Uterus (tissue), 4 donors: Measurements from ENCODE around the gene DMAC1. TPM values are rescaled to one million over a fixed set of nuclear protein-coding genes. Genes with fewer than 3 reads are reported as not detected.

ENCODE experiments used
- DNase-seq, 2 donors: peaks; one replicate each; pipeline ENCODE4 v3.0.0-alpha.2; 2019 to 2020
- H3K27ac ChIP-seq, 2 donors: fragments of 200-600 bp; sonication (generic); 1 replicate in 1 of 2; 2 replicates in 1 of 2; pipeline ENCODE4 v1.5.1; 2016 to 2018
- H3K27me3 ChIP-seq, 2 donors: fragments of 200-600 bp; sonication (generic); one replicate each; pipeline ENCODE4 v1.5.1; 2018 to 2019; ENCODE audit warnings: control low read depth in 1 of 2
- H3K36me3 ChIP-seq, 2 donors: fragments of 200-600 bp; sonication (generic); one replicate each; pipeline ENCODE4 v1.5.1; 2019; ENCODE audit warnings: control low read depth in 1 of 2
- H3K4me1 ChIP-seq, 2 donors: fragments of 200-600 bp; sonication (generic); one replicate each; pipeline ENCODE4 v1.5.1; 2018 to 2019; ENCODE audit warnings: control low read depth in 1 of 2
- H3K4me3 ChIP-seq, 2 donors: fragments of 200-600 bp; sonication (generic); 1 replicate in 1 of 2; 2 replicates in 1 of 2; pipeline ENCODE4 v1.5.1; 2018 to 2019; ENCODE audit warnings: mild to moderate bottlenecking in 1 of 2
- H3K9me3 ChIP-seq, 2 donors: fragments of 200-600 bp; sonication (generic); one replicate each; pipeline ENCODE4 v1.5.1; 2019; ENCODE audit warnings: control low read depth in 1 of 2
- POLR2A ChIP-seq, 2 donors: fragments of 450-650 bp; IDR thresholded peaks; one replicate each; pipeline ENCODE4 v1.6.1; 2016; ENCODE audit warnings: antibody characterized with exemption in 2 of 2, mild to moderate bottlenecking in 1 of 2, moderate library complexity in 1 of 2
- intact Hi-C: fragments of 100-400 bp; cut with DNase I; formaldehyde crosslinking; loops from one replicate; pipeline ENCODE4 v1.15.1; 2023; ENCODE audit warnings: low total_unique reads
- total RNA-seq, 4 donors: library from RNA; depleted of rRNA in 3 of 4; stranded (reverse); fragments of >200 nt in 3 of 4; gene quantifications; one replicate each; pipeline versions ENCODE4 v1.1.0 to v1.2.4, GENCODE V29; 2014 to 2023
- TF ChIP-seq, protein P1 (sequence below), 4 experiments: fragments of 200-600 bp in 2 of 4; fragments of 450-650 bp in 2 of 4; sonication (generic) in 2 of 4; IDR thresholded peaks; one replicate each; pipeline ENCODE4 v1.5.1; 2016 to 2019; ENCODE audit warnings: antibody characterized with exemption in 4 of 4, mild to moderate bottlenecking in 2 of 4, moderate library complexity in 1 of 4
- donor health status: DM: yes; HTN: yes; CAD: no.

DMAC1 gene
- total RNA-seq, 4 donors from 2014 or later: 3.5 to 23.4 (median 13.5) TPM

DNA sequence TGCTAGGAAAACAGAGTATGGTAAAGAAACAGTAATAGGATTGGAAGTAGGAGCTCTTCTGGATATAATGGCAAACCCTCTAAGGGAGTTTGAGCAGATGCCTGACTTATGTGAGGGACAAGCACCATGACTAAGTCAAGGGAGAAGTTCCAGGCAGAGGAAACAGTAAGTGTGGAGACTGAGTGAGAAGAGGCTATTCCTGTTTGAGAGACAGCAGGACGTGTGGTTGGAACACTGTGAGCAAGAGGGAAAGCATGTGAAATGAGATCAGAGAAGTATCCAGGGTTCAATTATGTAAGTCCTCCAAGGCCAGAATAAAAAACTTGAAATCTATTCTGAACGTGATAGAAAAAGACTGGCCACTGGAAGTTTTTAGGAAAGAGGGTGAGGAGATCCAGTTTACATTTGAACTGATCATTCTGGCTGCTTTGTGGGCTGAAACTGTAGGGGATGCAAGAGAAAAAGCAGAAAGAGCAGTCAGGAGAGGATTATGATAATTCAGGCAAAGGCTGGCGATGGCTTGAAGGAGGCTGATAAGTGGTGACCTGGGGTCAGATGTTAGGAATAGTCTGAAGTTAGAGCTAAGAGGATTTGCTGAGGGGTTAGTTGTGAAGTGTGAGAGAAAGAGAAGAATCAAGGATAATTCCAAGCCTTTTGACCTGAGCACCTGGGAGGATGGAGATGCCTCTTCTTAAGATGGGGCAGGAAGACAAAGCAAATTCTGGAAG lies 19.2 kb downstream of the DMAC1 start:
- no peaks in the 10 kb centered on the region for H3K9me3 ChIP-seq
- H3K27me3 ChIP-seq: no peaks in the 10 kb centered on the region
- H3K27ac ChIP-seq: no peak overlapping the region
- intact Hi-C loops: no loop called here
- TF ChIP-seq, protein P1, sequence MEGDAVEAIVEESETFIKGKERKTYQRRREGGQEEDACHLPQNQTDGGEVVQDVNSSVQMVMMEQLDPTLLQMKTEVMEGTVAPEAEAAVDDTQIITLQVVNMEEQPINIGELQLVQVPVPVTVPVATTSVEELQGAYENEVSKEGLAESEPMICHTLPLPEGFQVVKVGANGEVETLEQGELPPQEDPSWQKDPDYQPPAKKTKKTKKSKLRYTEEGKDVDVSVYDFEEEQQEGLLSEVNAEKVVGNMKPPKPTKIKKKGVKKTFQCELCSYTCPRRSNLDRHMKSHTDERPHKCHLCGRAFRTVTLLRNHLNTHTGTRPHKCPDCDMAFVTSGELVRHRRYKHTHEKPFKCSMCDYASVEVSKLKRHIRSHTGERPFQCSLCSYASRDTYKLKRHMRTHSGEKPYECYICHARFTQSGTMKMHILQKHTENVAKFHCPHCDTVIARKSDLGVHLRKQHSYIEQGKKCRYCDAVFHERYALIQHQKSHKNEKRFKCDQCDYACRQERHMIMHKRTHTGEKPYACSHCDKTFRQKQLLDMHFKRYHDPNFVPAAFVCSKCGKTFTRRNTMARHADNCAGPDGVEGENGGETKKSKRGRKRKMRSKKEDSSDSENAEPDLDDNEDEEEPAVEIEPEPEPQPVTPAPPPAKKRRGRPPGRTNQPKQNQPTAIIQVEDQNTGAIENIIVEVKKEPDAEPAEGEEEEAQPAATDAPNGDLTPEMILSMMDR (IDR thresholded peaks at IDR 0.05): no peak
- TF ChIP-seq POLR2A (IDR thresholded peaks at IDR 0.05): no peak
- no peaks in the 10 kb centered on the region for H3K36me3 ChIP-seq
- no peak overlapping the region for H3K4me3 ChIP-seq
- no peak for DNase-seq
- no peaks in the 10 kb centered on the region for H3K4me1 ChIP-seq

DNA sequence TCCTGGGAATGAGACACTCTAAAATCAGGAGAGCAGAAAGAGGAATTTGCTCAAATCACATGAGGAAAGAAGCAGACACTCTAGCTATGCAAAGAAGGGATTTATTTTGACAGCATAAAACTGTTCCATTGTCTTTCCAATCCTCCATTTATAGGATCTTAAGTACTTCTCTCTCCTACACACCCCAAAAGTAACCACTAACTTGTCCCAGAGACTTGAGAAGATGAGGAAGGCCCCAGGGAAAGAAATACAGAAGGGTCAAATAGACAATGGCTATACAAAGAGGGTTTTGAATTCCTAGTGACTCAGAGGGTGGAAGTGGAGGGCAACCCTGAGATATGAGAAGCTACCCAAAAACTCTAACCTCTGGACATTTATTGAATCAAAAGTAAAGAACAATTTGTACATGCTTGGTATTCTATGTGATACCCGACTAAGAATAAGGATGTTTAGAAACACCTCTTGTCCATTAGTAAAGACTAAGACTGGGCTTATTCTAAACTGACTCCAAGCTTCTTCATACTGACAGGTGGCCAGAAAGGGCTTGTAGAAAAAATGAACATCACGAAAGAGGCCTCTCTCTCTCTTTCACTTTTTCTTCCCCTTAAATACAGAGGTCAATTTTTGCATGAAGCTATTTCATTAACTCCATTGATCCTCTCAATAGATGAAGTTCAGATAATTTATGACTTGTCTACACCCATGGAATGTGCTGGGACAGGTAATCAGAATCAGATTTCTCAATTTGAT lies 20.6 kb downstream of the DMAC1 start:
- DNase-seq: no peak
- Histone ChIP-seq H3K27me3 (no peaks in the 10 kb centered on the region), H3K4me1 (no peaks in the 10 kb centered on the region), H3K4me3 (no peak overlapping the region), H3K9me3 (no peaks in the 10 kb centered on the region), H3K27ac (no peak overlapping the region), H3K36me3 (no peaks in the 10 kb centered on the region)
- no peak for TF ChIP-seq POLR2A (IDR thresholded peaks at IDR 0.05)
- TF ChIP-seq, protein P1 (IDR thresholded peaks at IDR 0.05): no peak
- intact Hi-C loops: no loop called here

DNA sequence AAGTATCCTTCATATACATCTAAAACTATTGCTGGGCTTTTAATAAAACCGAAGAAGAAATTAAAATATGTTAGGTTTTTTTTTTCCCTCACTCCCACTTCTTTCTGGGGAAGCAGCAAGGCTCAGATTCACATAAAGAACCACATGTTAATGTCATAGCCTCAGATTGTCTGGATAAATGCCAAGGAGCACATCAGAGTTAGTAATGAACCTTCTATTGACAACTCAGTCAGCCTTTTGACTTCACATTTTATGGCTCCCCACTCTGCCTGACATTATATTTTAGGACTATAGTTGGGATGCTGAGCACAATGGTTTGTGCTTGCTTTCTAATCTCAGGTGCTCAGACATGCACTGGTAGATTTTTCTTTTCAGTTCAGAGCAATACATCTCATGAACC lies 21.8 kb downstream of the DMAC1 start:
- no peak overlapping the region for H3K4me3 ChIP-seq
- no peaks in the 10 kb centered on the region for H3K27me3 ChIP-seq
- intact Hi-C loops: no loop called here
- no peak overlapping the region for H3K27ac ChIP-seq
- TF ChIP-seq, protein P1 (IDR thresholded peaks at IDR 0.05): no peak
- no peak for TF ChIP-seq POLR2A (IDR thresholded peaks at IDR 0.05)
- H3K36me3 ChIP-seq: no peaks in the 10 kb centered on the region
- H3K4me1 ChIP-seq: no peaks in the 10 kb centered on the region
- DNase-seq: no peak
- no peaks in the 10 kb centered on the region for H3K9me3 ChIP-seq

- DNase-seq: no peak
- Histone ChIP-seq H3K27ac (no peak overlapping the region), H3K27me3 (no peaks in the 10 kb centered on the region), H3K36me3 (no peaks in the 10 kb centered on the region), H3K4me3 (no peak overlapping the region), H3K9me3 (no peaks in the 10 kb centered on the region), H3K4me1 (no peaks in the 10 kb centered on the region)
- TF ChIP-seq, protein P1 (IDR thresholded peaks at IDR 0.05): no peak
- TF ChIP-seq POLR2A (IDR thresholded peaks at IDR 0.05): no peak
- intact Hi-C loops: no loop called here
Observed at GRCh38 chr9:7770111-7770510, 29.5 kb downstream of the DMAC1 start.

GRCh38 chr9:7762600-7762999 lies 37.0 kb downstream of the DMAC1 start:
- Histone ChIP-seq H3K36me3 (no peaks in the 10 kb centered on the region), H3K27ac (no peak overlapping the region), H3K4me3 (no peak overlapping the region), H3K9me3 (no peaks in the 10 kb centered on the region), H3K27me3 (no peaks in the 10 kb centered on the region), H3K4me1 (no peaks in the 10 kb centered on the region)
- no peak for DNase-seq
- no peak for TF ChIP-seq POLR2A (IDR thresholded peaks at IDR 0.05)
- TF ChIP-seq, protein P1 (IDR thresholded peaks at IDR 0.05): no peak
- intact Hi-C loops: no loop called here
